HG03045 (cell line): Measurements from ENCODE around the gene MUC5AC.
"Not testable (repeated sequence)": the region's sequence is repeated elsewhere in the genome, so short reads cannot be mapped to it uniquely, and the experiment has no call there.

Source experiments
- ATAC-seq: cut with Tn5 transposase; IDR thresholded peaks from one replicate; pipeline ENCODE4 v1.9.1; 2021; ENCODE audit warnings: mild to moderate bottlenecking, moderate library complexity; ENCODE audit not compliant: unreplicated experiment

The MUC5AC gene

GRCh38 chr11:1148752-1149180 is 9.0 kb upstream of the MUC5AC start:
- ATAC-seq: no peak

DNA sequence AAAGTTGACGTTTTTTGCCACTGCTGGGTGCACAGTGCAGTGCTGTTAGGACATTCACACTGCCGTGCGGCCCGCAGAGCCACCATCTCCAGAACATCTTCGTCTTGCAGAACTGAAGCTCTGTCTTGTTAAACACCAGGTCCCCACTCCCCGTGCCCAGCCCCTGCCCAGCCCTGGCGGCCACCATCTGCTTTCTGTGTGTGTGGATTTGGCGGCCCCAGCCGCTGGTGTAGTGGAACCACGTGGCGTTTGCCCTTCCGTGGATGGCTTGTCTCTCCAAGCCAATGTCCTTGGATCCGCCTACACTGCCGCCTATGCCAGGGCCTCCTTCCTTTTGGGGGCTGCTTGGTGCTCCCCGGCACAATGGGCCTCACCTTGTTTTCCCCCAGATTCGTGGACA is 8.2 kb upstream of the MUC5AC start:
- ATAC-seq: no peak

DNA sequence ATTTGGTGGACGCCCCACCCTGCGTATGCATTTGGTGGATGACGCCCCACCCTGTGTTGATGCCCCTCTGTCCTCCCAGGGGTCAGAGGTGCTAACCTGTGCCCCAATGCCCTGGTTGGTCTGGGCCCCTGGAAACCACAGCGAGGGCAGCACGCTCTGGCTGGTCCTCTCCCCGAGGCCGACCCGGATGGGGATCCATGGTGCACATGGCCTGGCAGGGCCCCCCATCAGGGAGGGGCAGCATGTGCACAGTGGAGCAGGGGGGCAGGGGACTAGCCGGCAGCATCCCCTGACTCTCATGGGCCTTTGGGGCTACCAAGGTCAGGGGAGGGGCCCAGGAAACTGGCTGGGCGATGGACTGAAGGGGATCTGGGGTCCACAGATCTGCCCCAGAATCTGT is 7.6 kb upstream of the MUC5AC start:
- no peak for ATAC-seq

- ATAC-seq: no peak
Observed at GRCh38 chr11:1150769-1151365, 6.9 kb upstream of the MUC5AC start.

DNA sequence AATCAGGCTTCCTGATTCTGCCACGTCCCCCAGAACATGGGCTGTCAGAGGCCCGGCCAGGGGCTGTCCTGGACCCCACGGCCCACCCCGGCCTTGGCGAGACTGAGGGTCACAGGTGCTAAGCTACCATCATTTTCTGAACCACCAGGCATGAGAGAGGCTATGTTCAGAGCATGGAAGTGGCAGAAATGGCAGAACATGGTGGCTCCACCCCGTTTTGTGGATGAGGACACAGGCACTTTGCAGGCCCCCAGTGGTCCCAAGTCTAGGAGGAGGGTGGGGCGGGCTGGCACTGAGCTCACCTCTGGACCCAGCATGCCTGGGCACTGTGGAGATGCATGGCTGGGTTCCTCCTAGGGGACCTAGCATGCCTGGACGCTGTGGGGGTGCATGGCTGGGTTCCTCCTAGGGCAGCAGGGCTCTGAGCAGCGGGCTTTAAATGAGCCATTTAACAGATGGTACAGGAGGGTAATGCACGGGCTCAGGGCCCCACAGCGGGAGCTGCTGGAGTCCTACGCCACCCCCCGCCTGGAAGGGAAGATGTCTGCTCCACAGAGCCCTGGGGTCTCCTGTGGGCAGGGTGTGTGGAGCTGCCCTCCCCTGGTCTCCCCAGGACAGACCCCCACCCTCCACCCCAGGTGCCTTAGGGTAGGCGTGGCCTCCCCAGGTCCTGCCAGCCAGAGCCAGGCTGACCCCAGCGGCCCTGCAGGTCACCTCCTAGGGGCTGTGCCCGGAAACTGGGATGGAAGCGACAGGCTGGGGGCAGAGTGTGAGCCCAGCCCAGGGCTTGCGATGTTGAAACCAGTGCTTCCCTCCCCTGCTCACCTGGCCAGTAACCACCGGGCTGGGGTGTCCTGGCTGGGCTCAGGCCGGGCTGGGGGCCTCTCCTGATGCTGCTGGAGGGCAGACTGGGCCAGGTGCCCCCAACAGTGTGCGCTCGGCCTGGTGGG is 6.1 kb upstream of the MUC5AC start:
- no peak for ATAC-seq

- ATAC-seq: no peak
Observed at GRCh38 chr11:1152316-1153104, 5.2 kb upstream of the MUC5AC start.

- ATAC-seq: no peak
Observed at GRCh38 chr11:1153105-1153950, 4.4 kb upstream of the MUC5AC start.

DNA sequence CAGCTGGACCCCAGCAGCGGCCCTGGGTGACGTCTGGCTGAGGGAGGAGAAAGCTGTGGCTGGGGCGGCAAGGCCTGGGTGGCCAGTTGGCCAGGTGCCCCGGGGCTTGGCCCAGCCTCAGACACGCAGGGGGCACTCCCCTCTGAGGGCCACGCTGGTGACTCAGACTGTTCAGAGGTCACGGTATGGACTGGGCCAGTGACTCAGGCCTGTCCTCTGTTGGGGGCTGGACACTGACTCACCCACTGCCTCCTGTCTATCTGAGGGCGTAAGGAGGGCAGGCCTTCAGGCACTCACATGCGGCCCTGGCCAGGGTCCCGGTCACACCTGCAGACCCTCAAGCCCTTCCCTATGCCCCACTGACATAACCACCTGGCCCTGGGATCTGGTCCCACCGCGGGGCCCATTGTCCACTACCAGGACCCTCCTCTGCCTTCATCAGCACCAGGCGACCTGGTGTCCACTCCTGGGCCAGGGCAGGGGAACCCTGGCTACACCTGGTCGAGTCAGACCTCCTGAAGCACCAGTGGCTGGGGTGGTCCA is 3.7 kb upstream of the MUC5AC start:
- no peak for ATAC-seq

DNA sequence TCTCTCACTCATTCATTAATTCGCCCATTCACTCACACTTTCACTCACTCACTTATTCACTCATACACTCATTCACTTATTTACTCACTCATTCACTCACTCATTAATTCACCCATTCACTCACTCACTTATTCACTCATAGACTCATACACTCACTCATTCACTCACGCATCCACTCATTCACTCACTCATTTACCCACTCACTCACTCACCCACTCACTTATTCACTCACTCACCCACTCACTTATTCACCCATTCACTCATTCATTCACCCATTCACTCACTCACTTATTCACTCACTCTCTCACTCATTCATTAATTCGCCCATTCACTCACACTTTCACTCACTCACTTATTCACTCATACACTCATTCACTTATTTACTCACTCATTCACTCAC is 3.1 kb upstream of the MUC5AC start:
- not testable (repeated sequence) for ATAC-seq

- ATAC-seq: no peak
Observed at GRCh38 chr11:1155274-1155693, 2.5 kb upstream of the MUC5AC start.

DNA sequence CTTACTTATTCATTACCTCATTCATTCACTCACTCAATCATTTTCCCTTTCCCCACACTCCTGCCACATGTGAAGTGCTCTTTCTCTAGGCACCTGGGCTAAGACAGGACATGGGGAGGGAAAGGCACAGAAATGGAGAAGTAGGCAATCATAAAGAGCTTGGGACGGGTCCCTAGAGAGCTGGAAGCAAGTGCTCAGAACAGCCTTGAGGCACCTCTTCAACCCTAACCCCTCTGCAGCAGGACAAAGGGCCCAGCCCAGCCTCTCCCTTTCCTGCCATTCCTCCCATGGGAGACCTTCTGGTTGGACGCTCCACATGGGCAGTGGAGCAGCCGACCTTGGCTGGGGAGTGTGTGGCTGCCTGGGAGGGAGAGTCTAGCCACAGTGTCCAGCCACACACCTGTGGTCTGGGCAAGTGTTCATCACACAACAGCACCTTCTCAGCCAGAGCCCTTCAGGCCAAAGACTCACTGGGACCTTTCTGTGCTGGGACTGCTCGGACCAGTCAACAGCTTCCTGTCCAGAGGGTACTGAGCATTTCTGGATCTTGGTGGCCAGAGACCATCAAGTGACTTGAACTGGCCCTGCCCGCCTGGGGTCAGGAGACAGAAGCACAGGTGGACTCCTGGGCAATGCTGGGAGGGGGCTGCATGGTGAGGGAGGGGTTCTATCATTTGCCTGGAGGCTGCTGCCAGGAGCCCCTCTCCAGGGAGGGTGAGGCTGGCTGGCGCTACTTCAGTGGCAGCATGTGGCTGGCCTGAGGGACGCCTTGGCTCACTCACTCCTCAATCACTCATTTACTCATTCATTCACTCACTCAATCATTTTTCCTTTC is 1.0 kb upstream of the MUC5AC start:
- no peak for ATAC-seq

- ATAC-seq: no peak
Observed at GRCh38 chr11:1157341-1157644, 460 bp upstream of the MUC5AC start.

- no peak for ATAC-seq
Observed at GRCh38 chr11:1158681-1159487, 1.1 kb downstream of the MUC5AC start.

GRCh38 chr11:1159488-1160220 is 1.9 kb downstream of the MUC5AC start:
- ATAC-seq: not testable (repeated sequence)

DNA sequence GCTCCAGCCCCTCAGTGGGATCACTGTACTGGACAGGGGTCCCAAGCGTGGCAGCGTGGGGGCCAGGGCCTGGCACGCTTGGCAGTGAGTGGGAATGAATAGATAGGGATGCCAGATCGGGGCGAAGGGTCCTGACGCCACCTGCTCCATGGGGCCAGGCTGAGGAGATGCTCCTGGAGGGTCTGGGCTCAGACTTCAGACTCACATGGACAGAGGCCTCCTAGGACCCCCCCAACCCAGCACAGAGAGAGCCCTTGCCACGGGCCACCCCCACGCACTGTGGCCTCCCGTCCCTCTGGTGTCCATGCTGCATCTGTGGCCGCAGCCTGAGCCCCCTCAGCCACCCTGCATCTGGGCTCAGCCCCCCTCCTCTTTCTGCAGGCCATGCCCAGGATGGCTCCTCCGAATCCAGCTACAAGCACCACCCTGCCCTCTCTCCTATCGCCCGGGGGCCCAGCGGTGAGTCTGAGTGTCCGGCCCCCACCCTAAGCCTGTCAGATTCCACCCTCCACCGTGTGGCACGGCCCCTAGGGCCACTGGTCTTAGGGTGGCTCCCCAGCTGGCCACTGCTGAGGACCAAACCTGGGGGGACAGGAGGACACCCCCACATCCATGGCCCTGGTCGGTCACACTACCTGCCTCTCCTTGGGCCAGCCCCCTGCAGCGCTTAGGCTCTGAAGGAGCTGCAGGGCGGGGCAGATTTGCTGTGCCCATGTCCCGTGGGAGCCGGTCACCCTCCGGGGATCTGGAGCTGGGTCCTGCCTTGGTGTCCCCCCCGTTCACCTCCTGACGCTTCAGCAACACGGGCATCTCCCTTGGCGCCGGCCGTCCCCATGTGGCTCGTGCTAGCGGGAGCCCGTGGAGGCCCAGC is 2.7 kb downstream of the MUC5AC start:
- no peak for ATAC-seq

GRCh38 chr11:1161410-1162137 is 3.8 kb downstream of the MUC5AC start:
- no peak for ATAC-seq

GRCh38 chr11:1162138-1162475 is 4.4 kb downstream of the MUC5AC start:
- ATAC-seq: no peak
